GM19023 (cell line): Measurements from ENCODE around the gene PARM1.

Experiments
- ATAC-seq: cut with Tn5 transposase; IDR thresholded peaks from one replicate; pipeline ENCODE4 v1.9.1; 2021; ENCODE audit warnings: mild to moderate bottlenecking, moderate library complexity; ENCODE audit not compliant: unreplicated experiment

PARM1 gene

DNA sequence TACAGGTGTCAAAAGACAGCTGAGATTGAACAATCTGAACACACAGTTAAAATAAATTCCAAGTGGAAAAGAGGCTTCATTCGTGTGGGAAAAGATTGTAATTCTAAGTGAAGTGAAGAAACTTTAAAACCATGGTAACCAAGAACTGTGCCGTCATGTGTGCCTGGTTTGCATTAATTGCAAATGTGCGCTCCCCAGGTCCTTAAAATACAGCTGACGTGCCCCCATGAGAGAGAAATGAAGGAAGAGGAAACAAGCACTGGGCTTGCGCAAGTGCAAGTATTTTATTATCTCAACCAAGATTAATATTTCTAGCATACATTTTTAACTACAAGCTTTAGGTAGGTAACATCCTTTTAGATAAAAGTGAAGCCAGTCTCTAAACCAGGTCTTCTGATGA, 92.5 kb downstream of the PARM1 start:
- no peak for ATAC-seq

DNA sequence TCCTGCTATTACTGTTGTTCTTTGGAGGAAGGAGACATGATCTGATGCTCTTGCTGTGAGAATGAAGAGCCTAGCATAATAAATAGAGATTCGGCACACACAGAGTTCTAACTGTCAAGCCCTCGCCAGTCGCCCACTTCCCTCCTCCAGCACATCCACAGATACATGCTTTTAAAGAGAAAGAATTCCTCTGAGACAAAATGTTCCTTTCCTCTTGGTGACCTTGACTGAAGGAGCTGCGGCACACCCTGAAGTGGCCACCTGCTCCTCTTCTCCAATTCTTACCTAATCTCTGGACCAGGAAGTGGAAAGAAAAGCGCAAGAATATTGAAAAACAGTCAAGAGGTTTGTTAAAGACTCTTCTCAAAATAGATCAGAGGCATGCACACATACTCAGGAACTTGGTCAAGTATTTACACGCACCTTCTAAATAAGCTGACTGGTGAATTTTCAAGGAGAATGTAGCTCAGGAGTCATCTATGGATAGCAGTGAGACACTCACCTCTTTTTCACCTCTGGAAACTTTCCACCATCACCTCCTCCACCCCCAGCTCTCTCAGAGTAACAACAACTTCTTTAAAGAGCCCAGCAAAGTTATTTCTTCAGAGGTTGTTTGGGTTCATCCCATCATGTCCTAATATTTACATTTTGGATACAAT, 95.4 kb downstream of the PARM1 start:
- ATAC-seq, result no peak

DNA sequence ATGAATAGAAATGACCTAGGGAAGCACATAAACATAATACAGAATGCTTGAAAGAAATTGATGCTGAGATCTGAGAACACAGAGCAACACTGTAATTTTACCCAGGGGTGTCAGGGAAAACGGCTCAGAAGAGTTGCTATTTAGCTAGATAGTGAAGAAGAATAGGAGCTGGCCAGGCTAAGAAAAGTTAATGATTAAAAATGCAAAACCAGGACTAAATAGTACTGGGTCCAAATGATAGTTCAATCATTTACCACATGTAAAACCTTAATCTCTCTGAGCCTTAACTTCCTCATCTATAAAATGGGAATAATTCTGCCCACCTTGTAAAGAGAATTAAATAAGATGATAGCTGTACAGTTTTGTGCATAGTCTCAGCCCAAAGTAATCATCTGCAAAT, 97.1 kb downstream of the PARM1 start:
- ATAC-seq, result no peak

DNA sequence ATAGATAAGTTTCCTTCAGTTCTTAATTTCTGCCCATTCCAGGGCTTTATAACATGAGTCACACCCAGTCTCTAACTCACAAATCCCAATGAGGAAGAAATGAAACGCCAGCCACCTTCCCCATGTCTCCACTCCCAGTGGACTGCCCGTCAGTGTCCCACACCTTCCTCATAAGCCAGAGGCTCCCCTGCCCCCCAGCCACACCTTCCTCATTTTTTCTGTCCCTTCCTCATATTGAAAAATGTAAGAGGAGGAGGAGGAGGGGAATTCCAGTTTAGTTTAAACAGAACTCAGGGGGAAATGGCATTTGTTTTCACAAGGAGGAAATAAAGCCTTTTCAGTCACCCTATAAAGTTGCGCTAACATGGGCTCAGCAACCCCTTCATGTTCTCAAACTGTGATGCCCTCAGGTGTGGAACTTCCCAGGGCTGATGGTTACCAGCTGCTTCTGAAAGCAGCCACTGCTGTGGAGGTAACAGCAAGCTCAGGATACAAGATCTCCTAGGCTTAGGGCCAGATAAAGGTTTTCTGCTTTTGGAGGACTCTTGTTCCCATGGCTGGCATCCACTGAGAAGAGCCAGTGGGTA, 97.8 kb downstream of the PARM1 start:
- ATAC-seq, result no peak

DNA sequence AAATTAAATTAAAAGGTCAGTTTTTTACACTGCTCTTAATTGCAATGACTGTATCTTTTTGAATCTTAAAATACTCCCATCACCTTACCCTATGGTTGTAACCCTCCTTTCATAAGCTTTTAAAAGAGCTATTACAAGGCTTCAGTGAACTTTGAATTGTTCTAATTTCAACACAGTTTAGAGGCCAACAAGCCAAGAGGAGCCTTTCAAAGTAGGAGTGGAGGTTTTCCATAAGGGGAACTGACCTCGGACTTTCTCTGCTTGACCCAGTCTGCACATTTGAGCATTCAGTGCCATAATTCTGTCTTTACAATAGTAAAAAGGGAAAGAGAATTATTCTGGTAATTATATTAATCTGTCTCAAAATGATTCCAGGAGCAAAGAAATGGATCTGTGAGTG, 98.9 kb downstream of the PARM1 start:
- no peak for ATAC-seq

DNA sequence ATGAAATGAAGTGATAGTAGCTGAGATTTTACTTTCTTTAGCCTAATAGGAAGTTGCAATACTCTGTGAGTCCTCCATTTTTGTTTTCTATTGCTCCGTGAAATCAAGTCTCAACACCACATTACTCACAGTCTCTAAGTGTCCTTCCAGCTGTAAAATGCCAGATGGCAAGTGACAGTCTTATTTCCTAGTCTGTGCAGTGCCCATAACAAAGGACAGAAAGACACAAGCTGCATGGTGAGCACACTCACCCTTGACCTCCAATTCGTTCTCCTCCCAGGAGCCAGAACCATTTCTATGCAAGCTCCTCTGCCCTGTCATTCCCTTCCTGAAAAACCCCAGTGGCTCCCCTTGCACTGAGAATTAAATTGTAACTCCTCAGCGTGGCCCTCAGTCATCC, 101.6 kb downstream of the PARM1 start:
- no peak for ATAC-seq

DNA sequence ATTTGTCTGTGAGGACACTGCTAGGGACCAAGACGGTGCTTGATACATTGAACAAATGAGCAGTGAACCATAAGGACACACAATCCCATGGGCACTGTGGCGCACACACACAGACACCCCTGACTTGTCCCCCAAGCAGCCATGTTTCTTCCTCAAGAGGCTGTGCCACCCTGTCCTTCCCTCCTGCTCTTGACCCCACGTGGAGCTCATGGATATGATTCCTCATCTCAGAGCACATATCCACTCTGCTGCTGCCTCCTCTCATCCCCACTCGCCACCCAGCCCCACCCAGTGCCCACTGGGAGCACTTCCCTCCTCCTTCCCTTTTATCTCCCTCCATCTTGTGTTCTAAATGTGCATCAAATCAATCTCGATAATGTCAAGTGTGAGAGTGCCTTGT, 102.4 kb downstream of the PARM1 start:
- ATAC-seq, result no peak

DNA sequence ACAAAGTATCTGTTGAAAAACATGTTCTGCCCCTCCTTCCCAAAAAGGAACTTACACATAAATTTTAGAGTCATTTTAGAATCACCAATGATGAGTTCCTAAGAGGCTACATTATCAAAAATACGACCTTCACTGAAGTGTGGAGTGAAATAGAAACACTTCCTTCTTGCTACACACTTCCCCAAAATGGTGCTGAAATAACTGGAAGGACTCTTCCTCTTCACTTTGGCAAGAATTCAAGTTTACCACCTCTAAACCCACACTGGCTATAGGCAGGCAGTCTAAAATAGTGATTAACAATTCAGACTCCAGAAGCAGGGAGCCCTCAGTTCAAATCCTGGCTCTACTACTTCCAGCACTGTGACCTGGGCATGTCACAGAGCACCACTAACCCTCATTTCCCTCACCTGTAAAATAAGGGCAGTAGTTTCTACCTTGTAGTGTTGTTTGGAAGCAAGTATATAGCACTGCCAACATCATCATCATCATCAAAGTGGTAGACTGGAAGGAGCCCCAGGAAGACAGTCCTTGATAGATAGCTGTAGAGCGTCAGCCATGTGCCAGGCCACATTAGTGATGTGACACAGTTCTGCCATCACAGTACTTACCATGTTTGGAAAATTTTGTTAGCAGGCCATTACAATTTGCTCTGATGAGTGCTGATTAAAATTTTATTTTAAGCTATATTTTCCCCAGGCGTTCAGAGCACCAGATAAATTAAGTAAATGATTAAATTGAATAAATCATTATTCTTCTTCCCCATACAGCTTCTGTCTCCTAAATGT, 103.3 kb downstream of the PARM1 start:
- no peak for ATAC-seq

DNA sequence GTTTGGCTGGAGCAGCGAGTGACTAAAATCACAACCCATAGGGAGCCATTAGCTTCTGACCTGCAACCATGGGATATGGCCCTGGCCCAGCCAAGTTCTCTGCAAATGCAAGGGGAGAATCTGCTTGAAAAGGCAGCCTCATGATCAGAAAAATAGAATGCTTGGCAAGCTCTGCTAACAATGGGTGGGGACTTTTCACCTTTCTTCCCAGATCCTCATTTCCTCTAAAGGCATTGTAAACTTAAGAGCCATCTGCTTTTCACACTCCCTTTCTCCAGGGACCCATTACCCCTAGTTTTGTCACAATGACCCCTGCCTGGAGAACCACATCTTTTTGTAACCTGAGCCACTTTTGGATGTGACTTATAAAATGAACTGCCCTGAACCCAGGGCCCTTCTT, 104.3 kb downstream of the PARM1 start:
- no peak for ATAC-seq

DNA sequence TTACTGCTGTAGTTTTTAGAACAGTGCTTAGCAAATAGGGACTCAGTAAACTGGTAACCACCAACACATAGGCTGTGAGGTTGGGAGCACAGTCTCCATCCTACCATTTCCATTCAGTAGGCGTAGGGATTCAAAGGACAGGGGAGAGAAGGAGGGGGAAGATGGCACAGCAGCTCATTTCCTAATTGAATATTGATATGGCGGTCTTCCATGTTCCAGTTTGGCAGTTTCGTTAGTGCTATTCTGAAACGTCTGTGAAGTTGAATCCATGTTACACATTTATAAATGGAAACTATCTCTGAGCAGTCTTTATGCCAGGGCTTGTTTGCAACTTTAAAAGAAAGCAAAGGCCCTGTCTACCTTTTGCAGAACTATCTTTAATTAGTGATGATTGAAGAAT, 105.5 kb downstream of the PARM1 start:
- no peak for ATAC-seq

DNA sequence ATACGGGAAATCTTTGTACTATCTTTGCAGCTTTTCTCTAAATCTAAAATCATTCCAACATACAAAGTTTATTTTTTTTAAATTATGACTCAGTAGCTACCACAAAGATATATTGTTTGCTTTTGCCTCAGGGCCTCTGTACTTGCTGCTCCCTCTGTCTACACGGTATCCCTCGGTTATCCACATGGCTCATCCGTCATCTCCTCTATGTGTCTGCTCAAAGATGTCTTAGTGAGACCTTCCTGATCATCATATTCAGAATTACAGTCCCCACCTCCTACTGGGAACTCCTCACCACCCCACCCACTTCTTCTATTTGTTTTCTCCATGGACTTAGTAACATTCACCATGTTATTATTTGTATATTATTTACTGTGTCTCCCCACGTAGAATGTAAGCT, 107.8 kb downstream of the PARM1 start:
- ATAC-seq, result no peak

DNA sequence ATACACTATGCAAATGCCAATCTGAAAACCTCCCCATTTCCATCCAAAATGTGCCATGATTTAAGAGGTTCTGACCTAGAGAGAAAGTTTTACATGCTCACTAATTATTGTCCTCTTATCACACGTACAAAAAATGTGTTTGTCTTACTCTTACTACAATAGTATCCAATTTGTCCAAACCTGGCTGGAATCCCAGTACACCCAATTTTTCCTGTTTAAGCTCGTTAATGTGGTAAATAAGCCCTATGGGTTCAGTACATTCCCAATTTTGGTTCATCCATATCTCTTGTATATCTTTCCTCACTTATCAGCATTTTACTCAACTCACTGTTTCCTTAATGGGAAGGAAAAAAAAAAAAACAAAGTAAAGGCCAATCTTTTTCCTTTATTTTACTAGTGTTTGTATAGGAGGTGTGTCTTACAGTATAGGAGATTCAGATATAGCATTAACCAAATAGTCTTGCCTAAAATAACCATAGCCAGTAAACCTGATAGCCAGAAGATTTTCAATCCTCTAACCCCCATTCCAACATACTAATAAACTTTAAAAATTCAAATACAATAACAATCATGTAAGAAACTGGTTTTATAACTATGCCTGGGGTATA, 109.8 kb downstream of the PARM1 start:
- ATAC-seq, result no peak

DNA sequence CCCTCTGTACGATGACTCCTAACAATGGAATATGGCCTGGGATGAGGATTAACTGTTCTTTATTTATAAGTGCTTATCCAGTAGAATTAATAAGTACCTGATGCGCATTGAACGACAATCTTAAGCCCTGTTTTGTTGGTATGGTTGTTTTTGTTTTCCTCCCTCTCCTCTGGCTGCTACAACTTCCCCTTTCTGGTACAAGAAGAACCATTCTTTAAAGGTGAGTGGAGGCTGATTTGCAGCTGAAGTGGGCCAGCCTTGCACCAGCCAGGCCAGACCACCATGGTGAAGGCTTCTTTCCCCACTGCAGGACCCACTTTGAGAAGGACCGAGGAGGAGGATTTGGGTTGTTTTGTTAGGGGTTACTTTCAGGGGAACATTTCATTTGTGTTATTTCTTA, 113.3 kb downstream of the PARM1 start:
- ATAC-seq, result no peak

DNA sequence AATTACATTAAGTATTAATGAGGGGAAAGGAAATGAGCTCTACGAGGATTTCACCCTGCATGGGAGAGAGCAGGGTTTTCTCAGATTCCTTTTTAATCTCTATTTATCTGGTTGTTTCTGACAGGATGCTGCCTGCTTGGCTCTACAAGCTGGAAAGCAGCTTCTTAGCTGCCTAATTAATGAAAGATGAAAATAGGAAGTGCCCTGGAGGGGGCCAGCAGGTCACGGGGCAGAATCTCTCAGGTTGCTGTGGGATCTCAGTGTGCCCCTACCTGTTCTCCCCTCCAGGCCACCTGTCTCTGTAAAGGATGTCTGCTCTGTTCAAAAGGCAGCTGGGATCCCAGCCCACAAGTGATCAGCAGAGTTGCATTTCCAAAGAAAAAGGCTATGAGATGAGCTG, 113.7 kb downstream of the PARM1 start:
- no peak for ATAC-seq

DNA sequence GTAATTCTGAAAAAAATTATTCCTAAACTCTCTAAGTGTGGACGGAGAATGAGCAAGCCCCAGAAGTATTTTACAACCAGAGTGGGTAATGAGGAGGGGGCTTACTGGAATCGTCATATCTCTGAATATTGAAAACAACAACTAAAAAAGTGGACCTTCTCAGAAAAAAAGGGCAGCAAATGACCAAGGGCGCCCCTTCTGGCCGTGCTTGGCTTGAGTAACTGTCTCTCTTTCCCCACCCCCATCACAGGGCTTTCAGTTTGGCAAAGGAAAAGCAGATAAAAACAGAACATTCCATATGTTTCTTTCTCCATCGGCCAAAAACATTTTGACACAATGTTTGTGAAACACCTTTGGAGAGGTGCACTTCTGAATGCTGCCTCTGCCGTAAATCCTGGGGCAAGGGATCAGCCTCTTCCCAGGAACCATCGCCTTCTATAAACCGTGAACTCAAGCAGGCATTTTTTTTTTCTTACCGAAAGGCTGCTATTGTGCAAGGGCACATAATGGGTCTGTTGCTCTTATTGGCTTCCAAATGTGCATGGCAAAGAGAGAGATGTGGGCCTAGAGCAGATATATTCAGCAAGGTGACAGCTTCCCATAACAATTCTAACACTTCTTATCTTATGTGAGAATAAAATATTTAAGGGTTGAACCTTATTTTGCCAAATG, 115.4 kb downstream of the PARM1 start:
- ATAC-seq, result no peak

DNA sequence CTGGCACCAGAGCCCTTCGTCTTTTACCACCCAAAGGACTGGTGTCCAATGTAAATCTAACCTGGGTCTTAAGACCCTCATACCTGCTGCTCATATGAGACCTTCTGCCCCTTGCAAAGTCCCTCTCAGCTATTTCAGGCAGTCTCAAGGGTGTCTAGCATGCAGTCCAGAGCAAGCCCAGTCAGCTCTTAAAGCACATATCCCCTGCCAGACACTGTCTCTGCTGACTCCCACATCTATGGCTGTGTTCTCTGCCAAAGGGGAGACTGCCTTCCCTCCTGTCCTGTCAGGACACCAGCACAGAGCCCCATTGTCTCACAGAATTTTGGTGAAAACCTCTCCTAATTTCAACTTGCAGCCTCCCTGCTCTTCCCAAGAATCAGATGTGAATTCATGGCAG, 118.5 kb downstream of the PARM1 start:
- no peak for ATAC-seq

DNA sequence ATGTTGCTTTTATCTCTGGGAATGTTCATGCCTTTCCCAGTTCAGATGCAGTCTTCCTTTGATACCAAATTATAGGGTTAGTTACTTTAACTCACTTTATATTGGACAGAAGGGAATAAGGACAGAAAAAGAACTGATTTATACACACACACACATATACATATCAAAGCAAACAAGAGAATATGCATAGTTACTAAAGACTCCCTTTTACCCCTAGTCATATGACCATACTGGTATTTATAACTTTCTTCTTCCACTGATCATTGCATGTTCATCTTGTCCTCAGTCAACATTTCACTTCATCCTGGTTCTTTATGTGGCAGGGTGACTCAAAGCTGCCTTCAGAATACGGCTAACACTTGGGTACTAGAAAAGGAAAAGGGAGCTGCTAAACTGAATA, 120.4 kb downstream of the PARM1 start:
- ATAC-seq, result no peak

DNA sequence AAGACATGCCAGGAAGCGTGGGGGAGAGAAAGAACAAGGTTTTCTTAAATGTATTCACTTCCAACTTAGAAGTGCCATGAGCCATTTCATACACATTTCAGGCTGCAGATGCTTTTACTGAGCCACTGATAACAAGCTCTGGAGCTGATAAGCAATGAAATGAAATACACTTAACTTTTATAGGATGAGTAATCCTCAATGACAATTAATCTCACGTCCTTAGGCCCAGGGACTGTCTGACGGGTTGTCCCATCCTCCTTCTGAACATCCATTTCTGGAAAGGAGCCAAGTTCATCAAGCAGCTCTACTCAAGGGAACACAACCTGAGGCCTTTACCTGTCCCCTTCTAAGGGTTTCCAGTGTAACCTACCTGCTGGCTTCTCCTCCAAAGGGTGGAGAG, 121.2 kb downstream of the PARM1 start:
- ATAC-seq, result no peak

DNA sequence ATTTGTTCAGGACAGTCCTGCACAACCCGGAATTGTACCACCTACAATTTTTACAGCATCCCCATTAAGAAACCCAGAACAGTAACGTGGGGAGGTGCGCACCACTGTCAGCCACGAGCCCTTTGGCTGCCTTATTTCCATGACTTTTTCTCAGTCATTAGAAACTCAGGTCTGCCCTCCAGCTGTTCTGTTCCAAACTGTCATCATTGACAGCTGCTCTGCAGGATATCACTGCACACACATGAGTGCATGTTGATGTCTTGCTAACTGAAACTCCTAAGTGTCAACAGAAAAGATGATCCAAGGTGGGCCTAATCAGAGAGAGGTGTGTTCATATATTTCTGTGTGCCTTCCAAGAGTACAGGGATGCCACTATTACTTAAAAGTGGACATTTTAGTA, 123.4 kb downstream of the PARM1 start:
- ATAC-seq, result no peak

DNA sequence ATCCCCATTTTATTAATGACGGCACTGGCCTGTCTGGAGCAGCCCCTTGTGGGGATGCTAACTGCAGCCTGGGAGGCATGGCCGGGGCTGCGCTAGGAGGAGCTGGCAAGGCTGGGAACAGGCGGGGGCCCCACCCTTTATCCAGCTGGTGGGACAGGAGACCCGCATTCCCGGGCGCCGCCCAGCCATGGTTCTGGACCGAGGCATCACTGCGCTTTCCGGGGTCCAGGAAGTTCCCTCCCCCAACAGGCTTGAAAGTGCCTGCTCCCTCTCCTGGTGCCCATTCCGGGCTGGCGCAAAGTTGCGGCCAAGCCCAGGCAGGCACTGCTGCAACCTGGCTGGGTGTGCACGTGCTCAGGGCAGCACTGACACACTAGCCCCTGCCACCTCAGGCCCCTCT, 124.5 kb downstream of the PARM1 start:
- no peak for ATAC-seq

DNA sequence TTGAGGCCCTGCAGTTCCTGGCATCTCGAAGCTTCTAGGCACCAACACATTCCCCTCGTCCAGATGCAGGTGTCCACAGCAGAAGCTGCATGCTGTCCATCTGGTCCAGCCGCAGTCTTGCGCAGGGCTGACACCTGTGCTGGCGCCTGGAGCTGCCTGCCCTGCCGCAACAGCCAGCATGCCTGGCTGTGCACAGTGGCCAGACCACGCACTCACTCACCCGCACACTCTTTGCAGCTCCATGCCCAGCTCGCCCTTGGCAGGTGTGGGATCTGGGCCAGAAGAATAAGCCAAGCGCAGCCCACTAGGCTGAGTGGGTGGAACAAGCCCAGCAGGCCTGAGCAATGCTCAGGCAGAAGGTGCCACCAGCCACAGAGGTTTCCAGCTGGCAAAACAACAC, 125.6 kb downstream of the PARM1 start:
- ATAC-seq, result no peak
